GM18907 (cell line): ENCODE results near the gene AMFR.

Source experiments
- ATAC-seq: cut with Tn5 transposase; IDR thresholded peaks from one replicate; pipeline ENCODE4 v1.9.1; 2021; ENCODE audit warnings: mild to moderate bottlenecking, moderate library complexity; ENCODE audit not compliant: unreplicated experiment

The AMFR gene

DNA sequence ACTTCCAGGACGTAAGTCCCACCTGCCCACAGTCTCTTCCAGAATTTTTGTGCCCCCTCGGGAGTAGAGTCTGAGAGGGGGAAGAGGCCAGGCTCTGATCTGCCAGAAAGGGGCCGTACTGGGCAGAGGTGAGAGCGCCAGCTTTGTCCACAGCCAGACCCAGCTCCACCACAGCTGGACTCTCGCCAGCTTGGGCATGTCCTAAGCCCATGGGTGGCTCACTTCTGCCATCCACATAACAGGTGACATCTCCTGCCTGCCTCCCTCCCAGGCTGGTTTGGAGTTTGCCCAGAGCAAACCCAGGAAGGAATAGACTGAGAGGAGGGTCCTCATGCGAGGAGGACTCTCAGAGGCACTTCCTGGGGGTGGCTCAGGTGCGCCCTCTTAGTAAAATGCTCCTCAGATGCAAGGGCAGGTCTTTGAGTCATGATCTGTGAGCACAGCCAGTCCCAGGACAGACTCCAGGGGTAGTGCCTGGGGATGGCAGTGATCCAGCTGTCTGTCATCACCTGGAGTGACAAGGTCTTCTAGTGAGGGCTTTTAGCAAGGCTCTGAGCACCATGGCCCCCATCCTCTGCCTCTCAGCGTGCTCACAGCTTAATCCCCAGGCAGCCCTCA, 89.2 kb downstream of the AMFR start:
- ATAC-seq, result no peak

DNA sequence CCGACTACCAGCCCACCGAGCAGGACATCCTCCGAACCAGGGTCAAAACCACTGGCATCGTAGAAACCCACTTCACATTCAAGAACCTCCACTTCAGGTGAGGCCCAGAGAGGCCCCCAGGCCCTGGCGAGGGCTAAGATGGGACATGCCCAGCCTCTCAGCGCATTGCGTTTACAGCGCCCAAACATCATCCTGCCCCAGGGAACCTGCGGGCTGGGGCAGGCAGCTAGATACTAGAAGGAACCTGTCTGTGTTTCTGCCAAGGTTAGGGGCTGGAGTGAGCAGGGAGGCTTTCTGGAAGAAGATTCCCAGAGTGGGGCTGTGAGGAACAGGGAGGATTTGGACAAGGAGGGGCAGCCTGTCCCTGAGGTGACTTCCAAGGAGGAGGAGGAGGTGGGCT, 90.6 kb downstream of the AMFR start:
- ATAC-seq, result no peak

DNA sequence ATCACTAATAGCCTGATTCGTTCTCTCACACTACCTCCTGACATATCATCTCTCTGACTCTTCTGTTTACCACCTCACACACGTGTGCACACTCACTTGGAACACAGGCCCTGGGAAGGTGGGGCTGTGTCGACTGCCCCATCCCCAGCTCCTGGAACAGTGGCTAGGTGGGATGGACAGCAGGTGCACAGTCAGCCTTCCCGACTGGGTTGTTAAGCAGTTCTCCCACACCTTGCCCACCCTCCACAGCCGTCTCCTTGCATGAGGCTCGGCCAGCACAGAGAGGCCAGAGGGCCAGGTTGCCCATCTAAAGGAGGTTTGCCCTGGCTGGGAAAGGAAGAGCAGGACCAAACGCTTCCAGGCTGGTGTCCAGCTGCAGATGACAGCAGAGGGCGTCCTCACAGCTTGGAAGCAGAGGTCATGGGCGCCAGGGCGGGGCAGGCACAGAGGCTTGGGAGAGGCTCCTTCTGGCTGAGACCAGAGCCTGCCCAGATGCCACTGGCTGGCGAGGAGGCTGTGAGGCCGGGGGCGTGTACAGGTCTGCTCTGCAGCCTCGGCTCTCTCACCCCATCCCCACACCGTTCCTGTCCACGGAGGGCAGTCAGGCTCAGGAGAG, 92.8 kb downstream of the AMFR start:
- no peak for ATAC-seq

DNA sequence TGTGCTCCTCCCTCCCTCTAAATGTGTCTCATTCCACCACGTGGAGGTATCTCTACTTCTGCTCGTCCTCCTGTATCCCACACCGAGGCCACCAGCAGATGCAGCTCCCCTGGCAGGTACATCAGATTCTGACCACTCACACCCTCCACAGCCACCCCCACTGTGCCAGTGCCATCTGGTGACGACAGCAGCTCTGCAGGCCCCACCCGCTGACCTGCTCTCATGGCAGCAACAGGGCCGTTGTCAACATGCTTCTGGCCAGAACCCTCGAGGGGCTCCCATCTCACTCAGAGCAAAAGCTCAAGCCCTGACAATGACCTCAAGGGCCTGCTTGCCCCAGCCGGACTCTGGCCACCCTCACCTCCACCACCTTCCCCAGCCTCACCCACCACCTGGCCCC, 93.4 kb downstream of the AMFR start:
- no peak for ATAC-seq

DNA sequence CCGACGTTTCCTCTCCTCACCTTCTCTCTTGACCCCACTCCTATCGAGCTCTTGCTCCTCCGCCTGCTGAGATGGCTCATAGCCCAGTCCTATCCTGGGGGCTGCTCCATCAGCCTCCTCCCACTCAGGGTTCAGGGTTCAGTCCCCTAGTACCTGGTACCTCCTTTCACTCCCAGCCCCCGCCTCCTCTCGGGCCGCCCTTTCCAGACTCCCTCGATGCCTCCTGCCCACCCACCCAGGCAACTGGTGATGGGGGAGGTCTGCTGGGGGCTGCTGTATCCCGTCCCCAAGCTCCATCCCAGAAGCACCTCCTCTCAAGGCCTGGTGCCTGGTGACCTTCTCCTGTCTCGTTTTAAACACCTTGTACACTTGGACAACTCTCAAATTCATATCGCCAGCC, 93.9 kb downstream of the AMFR start:
- ATAC-seq, result no peak

DNA sequence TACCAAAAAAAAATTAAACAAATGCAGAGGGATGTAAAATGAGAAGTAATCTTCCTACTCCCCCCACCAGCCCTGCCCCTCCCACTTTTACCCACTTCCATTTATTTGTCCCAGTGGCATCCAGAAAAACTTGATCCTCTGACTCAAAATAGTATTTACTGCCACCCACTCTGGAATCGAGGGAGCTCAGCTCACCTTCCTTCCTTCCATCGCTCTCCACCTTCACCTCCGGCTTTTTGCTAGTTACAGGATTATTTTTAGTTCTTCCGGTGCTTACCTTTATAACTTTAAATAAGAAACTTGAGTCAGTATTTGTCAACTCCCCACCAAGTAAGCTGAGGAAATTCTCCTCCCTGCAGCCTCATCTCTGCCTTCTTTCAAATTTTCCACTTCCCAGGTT, 94.9 kb downstream of the AMFR start:
- ATAC-seq, result no peak

DNA sequence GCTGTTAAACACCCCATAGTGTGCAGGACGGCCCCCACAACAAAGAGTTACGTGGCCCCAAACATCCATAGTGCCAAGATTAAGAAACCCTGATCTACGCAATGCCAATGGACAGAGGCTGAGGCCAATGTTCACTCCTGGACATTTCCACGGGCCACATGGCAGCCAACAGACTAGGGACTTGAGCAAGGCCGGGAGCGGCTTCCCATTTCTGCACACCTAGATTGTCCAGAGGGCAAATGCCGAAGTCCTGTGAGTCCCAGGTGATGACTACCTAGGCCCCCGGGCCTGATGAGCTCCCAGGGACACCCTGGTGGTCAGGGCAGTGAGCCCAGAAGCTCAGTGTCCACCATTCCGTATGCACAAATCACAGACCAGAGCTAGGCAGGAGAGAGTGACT, 95.5 kb downstream of the AMFR start:
- no peak for ATAC-seq

DNA sequence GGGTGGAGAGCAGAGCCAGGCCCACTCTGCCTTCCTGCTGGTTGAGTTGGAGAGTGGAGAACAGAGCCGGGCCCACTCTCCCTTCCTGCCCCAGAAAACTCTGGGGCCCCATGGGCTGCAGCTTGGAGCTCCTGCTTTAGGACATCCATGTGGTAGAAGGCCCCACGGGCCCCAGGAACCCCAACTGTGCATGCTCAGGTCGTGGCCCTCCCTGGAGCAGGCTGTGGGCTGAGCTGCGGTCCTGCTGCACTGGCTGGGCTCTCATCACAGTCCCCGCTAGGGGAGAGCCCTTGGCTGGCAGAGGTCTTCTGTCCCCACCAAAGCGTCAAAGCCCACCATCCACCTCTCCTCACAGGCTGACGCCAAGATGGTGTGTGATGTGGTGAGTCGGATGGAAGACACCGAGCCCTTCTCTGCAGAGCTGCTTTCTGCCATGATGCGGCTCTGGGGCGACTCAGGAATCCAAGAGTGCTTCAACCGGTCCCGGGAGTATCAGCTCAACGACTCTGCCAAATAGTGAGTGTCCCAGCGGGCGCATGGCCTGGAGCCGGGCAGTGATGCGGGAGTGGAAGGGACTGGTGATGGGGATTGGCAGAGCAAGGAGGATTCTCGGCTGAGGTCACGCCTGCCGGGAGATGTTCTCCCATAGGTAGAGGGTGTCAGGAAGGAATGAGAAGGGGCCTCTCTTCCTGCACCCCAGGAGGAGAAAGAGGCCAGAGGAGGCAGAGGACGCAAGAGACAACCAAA, 96.9 kb downstream of the AMFR start:
- ATAC-seq, result no peak

DNA sequence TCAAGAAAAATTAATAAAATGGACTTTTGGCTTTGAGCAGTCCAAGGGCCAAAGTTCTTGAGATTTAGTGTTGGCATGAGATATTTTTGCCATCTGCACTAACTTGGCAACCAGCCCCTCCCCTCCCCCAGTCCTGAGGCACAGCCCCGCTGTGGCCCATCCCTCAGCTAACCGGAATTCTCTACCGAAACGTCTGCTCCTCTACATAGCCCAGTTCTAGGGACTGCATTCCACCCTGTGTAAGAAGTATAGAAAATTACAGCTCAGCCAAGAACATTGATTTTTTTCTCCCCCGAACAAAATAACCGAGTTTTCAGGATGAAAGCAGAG, 97.5 kb downstream of the AMFR start:
- ATAC-seq, result no peak

DNA sequence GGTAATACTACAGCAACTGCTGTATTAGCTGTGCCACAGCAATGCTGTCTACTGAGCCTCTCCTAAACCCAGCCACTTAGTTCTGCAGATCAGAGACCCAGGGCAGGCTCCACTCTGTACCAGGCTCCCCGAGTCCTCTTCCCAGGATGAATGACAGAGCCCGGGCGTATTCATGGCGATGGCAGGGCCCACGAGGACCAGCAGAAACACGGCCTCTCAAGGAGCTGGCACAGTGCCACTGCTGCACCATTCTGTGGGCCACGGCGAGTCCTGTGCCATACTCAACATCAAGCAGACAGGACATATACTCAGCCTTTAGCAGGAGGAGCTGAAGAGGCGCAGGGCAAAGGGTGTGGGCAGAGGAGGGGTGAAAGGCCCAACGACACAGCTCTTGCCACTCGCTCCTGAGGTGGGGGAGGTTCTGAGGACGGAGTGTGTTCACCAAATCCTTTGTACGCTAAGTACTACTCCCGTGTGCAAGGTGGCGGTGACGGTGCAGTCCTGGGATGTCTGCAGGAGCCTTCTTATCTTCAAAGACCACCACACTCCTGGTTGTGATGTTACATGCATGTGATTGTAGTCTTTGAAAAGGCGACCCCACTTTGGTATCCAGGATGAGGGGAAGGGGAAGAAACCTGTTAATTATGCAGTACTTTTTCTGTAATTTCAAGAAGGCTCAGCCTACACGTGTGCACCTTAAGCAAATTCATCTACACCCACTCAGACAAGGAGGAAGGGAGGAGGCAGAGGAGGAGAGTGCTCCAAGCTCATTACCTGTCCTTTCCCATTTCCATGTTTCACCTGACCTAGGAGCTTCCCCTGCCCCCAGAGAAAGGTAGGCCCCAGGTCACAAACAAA, 98.0 kb downstream of the AMFR start:
- ATAC-seq, result no peak

DNA sequence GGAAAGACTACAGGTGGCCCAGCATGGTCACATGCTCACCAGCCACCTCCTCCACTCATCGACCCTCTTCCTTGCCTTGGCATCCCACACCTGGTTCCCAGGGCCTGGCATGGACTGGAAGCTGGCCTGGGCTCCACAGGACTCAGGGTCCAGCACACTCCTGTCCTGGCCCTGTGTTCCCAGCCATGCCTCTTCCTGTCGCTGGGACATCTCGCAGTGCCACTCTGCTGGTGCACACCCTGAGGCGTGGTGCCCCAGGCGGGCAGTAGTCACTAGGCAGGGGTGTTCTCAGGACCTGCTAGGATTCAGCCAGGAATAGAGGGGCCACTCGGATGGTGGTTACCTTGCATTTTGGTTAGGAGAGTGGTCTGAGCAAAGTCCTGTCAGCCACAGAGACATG, 99.4 kb downstream of the AMFR start:
- ATAC-seq, result no peak

DNA sequence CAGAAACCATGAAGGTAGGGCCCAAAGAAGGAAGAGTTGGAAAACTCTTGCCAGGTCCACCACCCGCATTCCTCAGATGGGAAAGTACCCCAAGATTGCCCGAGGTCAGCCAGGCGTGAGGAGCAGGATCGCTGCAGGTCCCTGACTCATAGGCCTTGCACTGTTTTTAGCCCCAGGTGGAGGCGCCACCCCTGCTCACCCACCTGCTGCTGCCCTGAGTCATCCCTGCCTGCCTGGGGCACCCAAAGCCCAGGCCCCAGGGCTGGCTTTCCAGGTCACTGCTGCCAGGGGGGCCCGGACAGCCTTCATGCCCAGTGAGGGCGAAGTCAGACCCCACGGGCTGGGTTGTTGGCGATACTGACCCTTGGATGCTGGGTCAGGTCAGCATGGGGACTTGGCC, 100.9 kb downstream of the AMFR start:
- no peak for ATAC-seq

DNA sequence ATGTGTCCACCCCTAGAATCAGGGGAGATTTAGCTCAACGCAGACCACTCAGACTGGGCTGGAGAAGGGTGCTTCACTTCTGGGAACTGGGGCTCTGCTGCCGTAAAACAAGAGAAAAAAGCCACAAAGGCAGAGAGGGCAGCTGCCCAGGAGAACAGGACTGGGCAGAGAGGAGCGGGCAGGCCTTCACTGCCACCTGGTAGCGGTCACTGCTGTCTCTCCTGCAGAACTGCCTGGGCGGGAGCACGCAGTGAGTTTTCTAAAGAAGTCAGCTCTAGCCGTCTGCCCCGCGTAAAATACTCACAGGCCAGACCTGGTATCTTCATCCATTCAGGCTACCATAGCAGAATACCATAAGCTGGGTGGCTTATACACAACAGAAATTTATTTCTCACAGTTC, 103.8 kb downstream of the AMFR start:
- no peak for ATAC-seq

DNA sequence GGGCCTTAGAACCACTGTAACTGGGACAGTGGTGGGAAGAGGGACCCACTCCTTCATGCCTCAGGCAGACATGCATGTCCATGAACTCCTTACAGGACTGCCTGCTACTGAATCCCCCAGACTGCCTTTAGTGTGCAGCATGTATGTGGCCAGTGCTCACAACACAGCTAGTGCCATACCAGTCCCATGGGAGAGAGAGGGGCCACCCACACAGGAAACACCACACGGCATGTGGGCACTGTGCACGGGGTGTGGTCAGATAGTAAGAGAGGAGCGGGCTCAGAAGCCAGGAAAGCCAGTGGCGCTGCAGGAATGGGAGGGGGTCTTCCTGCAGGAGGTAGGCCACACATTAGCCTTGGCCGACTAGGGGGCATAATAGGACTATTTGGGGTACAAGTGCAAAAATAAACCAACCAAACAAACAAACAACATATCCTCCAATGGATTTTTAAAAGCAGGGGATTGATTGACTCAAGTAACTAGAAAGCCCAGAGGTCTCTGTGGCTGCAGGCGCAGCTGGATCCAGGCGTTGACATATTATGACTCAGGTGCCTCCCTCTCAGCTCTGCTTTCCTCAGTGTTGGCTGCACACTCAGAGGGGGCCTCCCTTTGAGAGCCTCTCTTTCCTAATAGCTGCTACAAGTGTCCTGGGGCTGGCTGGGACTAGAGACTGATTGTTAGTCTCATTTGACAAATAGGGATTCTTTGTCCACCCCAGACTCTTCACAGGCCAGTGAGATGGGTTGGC, 104.4 kb downstream of the AMFR start:
- ATAC-seq, result no peak

DNA sequence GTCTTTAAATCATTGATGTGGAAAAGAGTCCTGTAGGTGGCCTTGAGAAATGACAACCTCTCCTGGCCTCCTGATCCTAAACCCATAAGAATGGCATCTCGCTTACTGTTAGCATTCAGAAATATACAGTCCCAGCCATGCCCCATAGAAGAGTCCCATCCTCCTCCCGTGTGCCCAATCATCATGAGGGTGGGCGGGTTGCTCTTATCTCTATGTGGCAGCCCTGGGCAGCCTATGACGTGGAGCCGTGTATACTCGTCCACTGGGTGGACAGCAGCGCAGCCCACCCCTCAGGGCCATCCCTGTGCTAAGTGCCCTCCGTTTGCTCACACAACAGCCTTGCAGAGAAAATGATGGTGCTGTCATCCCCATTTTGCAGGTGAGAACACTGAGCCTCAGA, 105.3 kb downstream of the AMFR start:
- no peak for ATAC-seq

DNA sequence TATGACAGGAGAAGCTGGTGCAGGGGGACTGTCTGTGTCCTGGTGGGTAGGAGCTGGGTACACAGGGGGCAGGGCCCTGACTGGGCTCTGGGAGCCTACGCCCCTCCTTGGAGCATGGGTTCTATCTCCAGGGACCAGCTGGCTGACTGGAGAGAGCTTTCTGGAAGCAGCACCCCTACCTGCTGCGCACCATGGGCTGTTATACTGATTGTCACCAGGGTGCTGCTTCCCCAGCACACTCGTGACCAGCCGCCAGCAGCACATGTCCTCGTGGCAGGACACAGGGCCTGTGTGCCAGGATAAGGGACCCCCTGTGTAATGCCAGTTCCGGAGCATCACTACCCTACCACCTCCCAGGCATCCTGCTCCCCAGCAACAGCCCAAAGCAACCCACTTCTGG, 106.0 kb downstream of the AMFR start:
- ATAC-seq, result no peak

DNA sequence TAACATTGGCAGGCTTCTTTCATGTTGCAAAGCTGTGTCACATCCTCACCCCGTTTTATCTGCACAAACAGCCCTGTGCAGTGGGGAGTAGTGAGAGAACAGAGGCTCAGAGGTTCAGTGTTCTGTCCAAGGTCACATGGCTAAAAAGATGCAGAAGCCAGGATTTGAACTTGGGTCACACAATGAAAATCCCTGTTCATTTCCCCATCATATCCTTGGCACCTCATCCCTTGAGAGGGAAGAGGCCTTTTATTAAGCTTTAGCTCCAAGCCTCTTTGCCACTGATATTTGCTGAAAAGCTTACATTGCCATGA, 106.6 kb downstream of the AMFR start:
- no peak for ATAC-seq

DNA sequence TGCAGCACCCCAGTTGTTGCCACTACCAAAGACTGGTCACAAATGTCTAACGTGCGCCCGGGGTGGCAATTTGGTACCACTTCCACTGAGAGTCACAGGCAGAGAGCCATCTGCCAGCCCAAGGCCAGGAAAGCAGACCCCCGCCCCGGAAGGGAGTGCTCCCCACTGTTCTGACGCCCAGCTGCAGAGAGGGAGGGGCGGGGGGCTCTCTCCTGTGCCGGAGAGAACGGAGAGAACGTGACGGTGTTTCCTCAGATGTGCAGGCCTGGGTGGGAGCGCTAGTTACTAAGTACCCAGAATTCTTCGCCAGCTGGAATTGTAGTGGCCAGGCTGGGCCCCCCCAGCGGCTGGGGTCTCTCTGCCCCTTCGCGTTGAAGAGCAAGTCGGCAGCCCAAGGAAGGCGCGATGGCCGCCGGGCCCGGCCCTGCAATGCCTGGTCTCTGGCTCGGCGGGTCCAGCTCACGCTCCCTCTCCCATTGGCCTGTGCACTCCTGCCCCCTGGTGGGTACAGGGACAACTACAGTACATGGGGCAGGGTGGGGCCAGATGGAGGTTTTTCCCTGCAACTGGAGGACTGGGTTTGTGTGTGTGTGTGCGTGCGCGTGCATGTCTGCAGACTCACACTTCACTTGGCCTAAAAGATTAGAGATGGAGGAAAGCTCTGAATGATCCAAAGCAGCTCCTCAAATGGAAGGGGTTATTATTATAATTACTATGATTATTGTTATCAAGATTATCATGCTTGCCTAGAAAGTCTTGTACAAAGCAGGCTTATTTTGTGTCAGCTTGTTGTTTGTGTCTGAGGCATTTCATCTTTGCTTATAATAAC, 107.1 kb downstream of the AMFR start:
- peak; percentile 89 for ATAC-seq

DNA sequence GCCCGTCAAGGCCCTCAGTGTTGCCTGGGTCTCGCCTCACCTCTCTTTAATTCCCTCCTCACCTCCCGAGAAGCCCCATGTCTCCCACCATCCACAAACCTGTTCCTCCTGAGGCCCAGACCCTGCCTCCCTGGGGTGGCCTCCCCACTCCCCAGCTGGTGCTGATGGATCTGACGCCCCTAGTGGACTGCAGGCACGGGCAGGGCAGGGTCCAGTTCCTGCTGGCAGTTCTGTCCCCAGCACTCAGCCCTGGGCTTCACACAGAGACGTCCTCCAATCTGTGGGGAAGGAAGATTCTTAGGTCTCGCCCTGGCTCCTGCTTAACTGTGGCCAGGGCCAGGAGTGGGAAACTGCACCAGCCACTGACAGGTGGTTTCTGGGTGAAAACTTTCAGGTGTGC, 108.8 kb downstream of the AMFR start:
- no peak for ATAC-seq

DNA sequence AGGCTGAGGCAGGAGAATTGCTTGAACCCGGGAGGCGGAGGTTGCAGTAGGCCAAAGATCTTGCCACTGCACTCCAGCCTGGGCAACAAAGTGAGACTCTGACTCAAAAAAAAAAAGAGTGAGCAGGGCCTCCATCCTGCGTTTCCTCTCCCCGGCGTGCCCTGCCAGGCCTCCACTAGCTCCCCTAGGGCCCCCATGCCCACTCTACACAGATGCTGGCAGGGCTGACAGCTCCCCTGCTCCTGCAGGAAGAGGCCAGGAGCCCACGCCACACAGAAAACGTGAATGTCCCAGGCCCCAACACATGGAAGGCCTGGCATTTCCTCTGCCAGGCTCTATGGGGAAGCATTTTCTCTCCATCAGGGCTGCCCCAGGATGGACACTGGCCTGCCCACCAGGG, 109.4 kb downstream of the AMFR start:
- ATAC-seq, result no peak
